Neural progenitor cell (in vitro differentiated cells): ENCODE results near the gene RBM19. TPM values are rescaled to one million over a fixed set of nuclear protein-coding genes. Genes with fewer than 3 reads are reported as not detected.

ENCODE experiments used
- DNase-seq: peaks from one replicate; pipeline ENCODE4 v3.0.0-alpha.2; 2016; ENCODE audit warnings: low spot score
- H2AFZ ChIP-seq: fragments of 200-600 bp; sonication (generic); replicated peaks from 2 replicates; pipeline ENCODE4 v1.6.1; 2016; ENCODE audit warnings: antibody characterized with exemption
- H3F3A ChIP-seq: fragments of 200-600 bp; sonication (generic); 2 replicates; pipeline ENCODE4 v1.6.1; 2016; ENCODE audit warnings: antibody characterized with exemption, low read depth
- H3K27ac ChIP-seq: fragments of 200-600 bp; sonication (generic); 2 replicates; pipeline ENCODE4 v1.5.1; 2016; ENCODE audit warnings: mild to moderate bottlenecking
- H3K27me3 ChIP-seq: fragments of 200-600 bp; sonication (generic); 2 replicates; pipeline ENCODE4 v1.6.1; 2016; ENCODE audit warnings: mild to moderate bottlenecking, moderate library complexity
- H3K36me3 ChIP-seq: fragments of 200-600 bp; sonication (generic); 2 replicates; pipeline ENCODE4 v1.5.1; 2016
- H3K4me1 ChIP-seq: fragments of 200-600 bp; sonication (generic); 2 replicates; pipeline ENCODE4 v1.6.1; 2016; ENCODE audit warnings: mixed run types
- H3K4me2 ChIP-seq: fragments of 200-600 bp; sonication (generic); 2 replicates; pipeline ENCODE4 v1.6.1; 2016
- H3K4me3 ChIP-seq: fragments of 200-600 bp; sonication (generic); 2 replicates; pipeline ENCODE4 v1.5.1; 2016
- H3K79me2 ChIP-seq: fragments of 200-600 bp; sonication (generic); 2 replicates; pipeline ENCODE4 v1.6.1; 2016; ENCODE audit warnings: low read depth
- H3K9ac ChIP-seq: fragments of 200-600 bp; sonication (generic); 2 replicates; pipeline ENCODE4 v1.6.1; 2016
- H3K9me3 ChIP-seq: fragments of 200-600 bp; sonication (generic); 2 replicates; pipeline ENCODE4 v1.5.1; 2016; ENCODE audit warnings: low read depth
- H4K20me1 ChIP-seq: fragments of 200-600 bp; sonication (generic); 2 replicates; pipeline ENCODE4 v1.6.1; 2016; ENCODE audit warnings: low read depth
- H3K27ac Mint-ChIP-seq: 3 replicates; pipeline ENCODE4 v1.8.0; 2021; ENCODE audit warnings: mixed read lengths
- H3K27me3 Mint-ChIP-seq: 2 replicates; pipeline ENCODE4 v1.8.0; 2022; ENCODE audit warnings: low read depth, mild to moderate bottlenecking, inconsistent platforms, moderate library complexity, mixed read lengths; ENCODE audit not compliant: insufficient read depth
- H3K36me3 Mint-ChIP-seq: 3 replicates; pipeline ENCODE4 v1.8.0; 2021; ENCODE audit warnings: mixed read lengths
- H3K4me1 Mint-ChIP-seq: 3 replicates; pipeline ENCODE4 v1.8.0; 2021; ENCODE audit warnings: mixed read lengths
- H3K4me3 Mint-ChIP-seq: 3 replicates; pipeline ENCODE4 v1.8.0; 2021; ENCODE audit warnings: mild to moderate bottlenecking, moderate library complexity, mixed read lengths
- H3K9me3 Mint-ChIP-seq: 3 replicates; pipeline ENCODE4 v1.8.0; 2020; ENCODE audit warnings: mixed read lengths
- EZH2 ChIP-seq: fragments of 200-600 bp; sonication (generic); IDR thresholded peaks from 2 replicates; pipeline ENCODE4 v1.6.1; 2017; ENCODE audit warnings: antibody characterized with exemption, mild to moderate bottlenecking, moderate library complexity
- EZH2phosphoT487 ChIP-seq: fragments of 200-600 bp; sonication (generic); IDR thresholded peaks from 2 replicates; pipeline ENCODE4 v1.6.1; 2017; ENCODE audit warnings: antibody characterized with exemption
- total RNA-seq: library from RNA; depleted of rRNA; stranded (reverse); fragments of >200 nt; gene quantifications from 2 replicates; pipeline ENCODE4 v1.2.3, GENCODE V29; 2015; ENCODE audit warnings: low replicate concordance
- TF ChIP-seq, protein P1 (sequence below): fragments of 200-600 bp; sonication (generic); IDR thresholded peaks from 2 replicates; pipeline ENCODE4 v1.5.1; 2017; ENCODE audit warnings: antibody characterized with exemption, mild to moderate bottlenecking

RBM19 gene
- total RNA-seq, 1 donor from 2014 or later: 23.5 TPM

- no peaks in the 10 kb centered on the region for H3K9me3 Mint-ChIP-seq
- Histone ChIP-seq H3K9ac (no peak overlapping the region), H3K27me3 (no peaks in the 10 kb centered on the region), H2AFZ (no peak overlapping the region), H3K79me2 (no peaks in the 10 kb centered on the region), H3K9me3 (no peaks in the 10 kb centered on the region), H3K36me3 (no peaks in the 10 kb centered on the region), H3K27ac (no peak overlapping the region), H4K20me1 (peaks cover 12% of the 10 kb centered on the region), H3K4me2 (no peak overlapping the region), H3F3A (peaks cover 28% of the 10 kb centered on the region), H3K4me1 (peaks cover 15% of the 10 kb centered on the region), H3K4me3 (no peak overlapping the region)
- H3K4me1 Mint-ChIP-seq: peaks cover 50% of the 10 kb centered on the region
- H3K27ac Mint-ChIP-seq: peak overlapping the region; percentile 55
- no peak for TF ChIP-seq EZH2phosphoT487
- TF ChIP-seq, protein P1, sequence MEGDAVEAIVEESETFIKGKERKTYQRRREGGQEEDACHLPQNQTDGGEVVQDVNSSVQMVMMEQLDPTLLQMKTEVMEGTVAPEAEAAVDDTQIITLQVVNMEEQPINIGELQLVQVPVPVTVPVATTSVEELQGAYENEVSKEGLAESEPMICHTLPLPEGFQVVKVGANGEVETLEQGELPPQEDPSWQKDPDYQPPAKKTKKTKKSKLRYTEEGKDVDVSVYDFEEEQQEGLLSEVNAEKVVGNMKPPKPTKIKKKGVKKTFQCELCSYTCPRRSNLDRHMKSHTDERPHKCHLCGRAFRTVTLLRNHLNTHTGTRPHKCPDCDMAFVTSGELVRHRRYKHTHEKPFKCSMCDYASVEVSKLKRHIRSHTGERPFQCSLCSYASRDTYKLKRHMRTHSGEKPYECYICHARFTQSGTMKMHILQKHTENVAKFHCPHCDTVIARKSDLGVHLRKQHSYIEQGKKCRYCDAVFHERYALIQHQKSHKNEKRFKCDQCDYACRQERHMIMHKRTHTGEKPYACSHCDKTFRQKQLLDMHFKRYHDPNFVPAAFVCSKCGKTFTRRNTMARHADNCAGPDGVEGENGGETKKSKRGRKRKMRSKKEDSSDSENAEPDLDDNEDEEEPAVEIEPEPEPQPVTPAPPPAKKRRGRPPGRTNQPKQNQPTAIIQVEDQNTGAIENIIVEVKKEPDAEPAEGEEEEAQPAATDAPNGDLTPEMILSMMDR: no peak
- no peak for TF ChIP-seq EZH2
- no peaks in the 10 kb centered on the region for H3K36me3 Mint-ChIP-seq
- no peak overlapping the region for H3K4me3 Mint-ChIP-seq
- DNase-seq: no peak
- H3K27me3 Mint-ChIP-seq: peaks cover 10% of the 10 kb centered on the region
These were observed 189.6 kb downstream of the RBM19 start for GRCh38 chr12:113776536-113776935.

DNA sequence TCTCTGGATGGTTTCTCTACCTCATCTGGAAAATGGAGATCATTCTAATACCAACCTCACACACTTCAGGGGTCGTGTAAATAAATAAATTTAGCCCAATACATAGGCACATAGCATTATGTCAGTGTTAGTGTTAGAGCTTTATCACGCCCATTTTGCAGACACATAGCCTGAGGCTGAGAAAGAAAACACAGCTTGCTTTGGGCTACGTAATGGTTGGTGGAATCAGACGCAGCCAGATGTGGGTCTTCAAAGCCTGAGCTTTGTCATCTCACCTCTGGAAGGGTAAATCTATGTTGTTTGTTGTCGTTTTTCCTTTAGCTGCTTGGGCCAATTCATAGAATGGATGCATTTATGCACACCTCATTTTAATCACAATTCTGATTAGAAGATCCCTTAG, 191.6 kb downstream of the RBM19 start:
- no peak overlapping the region for H3K4me2 ChIP-seq
- H3K27me3 ChIP-seq: no peaks in the 10 kb centered on the region
- no peak overlapping the region for H3K27ac ChIP-seq
- TF ChIP-seq, protein P1: no peak
- TF ChIP-seq EZH2phosphoT487 (no peak), EZH2 (no peak)
- Mint-ChIP-seq H3K4me3 (no peak overlapping the region), H3K27ac (no peak overlapping the region), H3K9me3 (no peaks in the 10 kb centered on the region), H3K4me1 (peaks cover 52% of the 10 kb centered on the region), H3K36me3 (no peaks in the 10 kb centered on the region), H3K27me3 (peaks cover 6% of the 10 kb centered on the region)
- H4K20me1 ChIP-seq: peaks cover 12% of the 10 kb centered on the region
- H3K4me3 ChIP-seq: no peak overlapping the region
- no peaks in the 10 kb centered on the region for H3K36me3 ChIP-seq
- H3K4me1 ChIP-seq: peaks cover 22% of the 10 kb centered on the region
- no peak overlapping the region for H2AFZ ChIP-seq
- DNase-seq: no peak
- no peak overlapping the region for H3K9ac ChIP-seq
- H3K79me2 ChIP-seq: no peaks in the 10 kb centered on the region
- no peaks in the 10 kb centered on the region for H3K9me3 ChIP-seq
- H3F3A ChIP-seq: peaks cover 27% of the 10 kb centered on the region

GRCh38 chr12:113772505-113773030, 193.6 kb downstream of the RBM19 start:
- Mint-ChIP-seq H3K4me1 (peaks cover 48% of the 10 kb centered on the region), H3K27ac (no peak overlapping the region), H3K27me3 (peaks cover 12% of the 10 kb centered on the region), H3K4me3 (no peak overlapping the region), H3K36me3 (no peaks in the 10 kb centered on the region), H3K9me3 (no peaks in the 10 kb centered on the region)
- Histone ChIP-seq H4K20me1 (no peaks in the 10 kb centered on the region), H3K4me3 (no peak overlapping the region), H3K9me3 (no peaks in the 10 kb centered on the region), H3K27ac (no peak overlapping the region), H2AFZ (no peak overlapping the region), H3K79me2 (no peaks in the 10 kb centered on the region), H3K27me3 (no peaks in the 10 kb centered on the region), H3K36me3 (no peaks in the 10 kb centered on the region), H3K4me2 (no peak overlapping the region), H3K9ac (no peak overlapping the region), H3F3A (peaks cover 14% of the 10 kb centered on the region), H3K4me1 (peaks cover 16% of the 10 kb centered on the region)
- no peak for TF ChIP-seq EZH2
- DNase-seq: no peak

DNA sequence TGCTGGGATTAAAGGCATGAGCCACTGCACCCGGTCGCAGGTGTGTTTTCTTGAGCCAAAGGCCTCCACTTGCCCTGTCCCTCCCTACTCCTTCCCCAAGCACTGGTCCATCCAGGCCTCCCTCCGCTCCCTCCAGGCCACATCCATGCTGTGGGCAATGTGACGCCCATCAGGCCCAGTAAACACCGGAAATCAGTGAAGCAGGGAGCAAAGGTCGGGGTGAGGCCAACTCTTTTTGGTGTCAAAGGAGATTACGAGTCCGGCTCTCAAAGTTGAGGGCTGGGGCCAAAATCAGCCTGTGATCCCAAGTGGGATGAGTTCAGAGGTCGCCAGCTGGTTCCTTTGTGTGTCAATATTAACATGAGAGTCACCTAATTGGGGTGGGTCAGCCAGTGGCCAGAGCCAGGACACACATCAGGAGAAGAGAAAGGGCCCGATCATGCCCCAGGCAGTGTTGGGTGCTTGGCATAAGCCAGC, 195.7 kb downstream of the RBM19 start:
- Histone ChIP-seq H3K4me2 (no peak overlapping the region), H3K4me3 (no peak overlapping the region), H3K36me3 (no peaks in the 10 kb centered on the region), H3K79me2 (no peaks in the 10 kb centered on the region), H3K4me1 (peaks cover 28% of the 10 kb centered on the region), H4K20me1 (no peaks in the 10 kb centered on the region), H3K27ac (no peak overlapping the region), H3K9me3 (no peaks in the 10 kb centered on the region), H3F3A (peaks cover 33% of the 10 kb centered on the region), H3K9ac (no peak overlapping the region), H2AFZ (no peak overlapping the region), H3K27me3 (no peaks in the 10 kb centered on the region)
- H3K27ac Mint-ChIP-seq: no peak overlapping the region
- no peaks in the 10 kb centered on the region for H3K36me3 Mint-ChIP-seq
- peak; percentile 25 for DNase-seq
- H3K9me3 Mint-ChIP-seq: no peaks in the 10 kb centered on the region
- H3K4me1 Mint-ChIP-seq: peaks cover 53% of the 10 kb centered on the region
- H3K4me3 Mint-ChIP-seq: no peak overlapping the region
- TF ChIP-seq EZH2 (no peak), EZH2phosphoT487 (no peak)
- TF ChIP-seq, protein P1: no peak
- H3K27me3 Mint-ChIP-seq: peaks cover 24% of the 10 kb centered on the region
